MM.1S (cell line): Measurements from ENCODE around the gene PGRMC1.

Source experiments
- DNase-seq: peaks from one replicate; pipeline ENCODE4 v3.0.0-alpha.2; 2015
- H2AFZ ChIP-seq: fragments of 300-600 bp; sonication (generic); 2 replicates; pipeline ENCODE4 v1.6.0; 2016; ENCODE audit warnings: antibody characterized with exemption, low read length
- H3F3A ChIP-seq: fragments of 300-600 bp; sonication (generic); 2 replicates; pipeline ENCODE4 v1.6.1; 2016; ENCODE audit warnings: mild to moderate bottlenecking, antibody characterized with exemption, low read length, moderate library complexity, mixed read lengths; ENCODE audit not compliant: insufficient read depth
- H3K27ac ChIP-seq: fragments of 300-600 bp; sonication (generic); 2 replicates; pipeline ENCODE4 v1.5.1; 2016; ENCODE audit warnings: mild to moderate bottlenecking, low read length
- H3K27me3 ChIP-seq: fragments of 300-600 bp; sonication (generic); replicated peaks from 2 replicates; pipeline ENCODE4 v1.6.0; 2016; ENCODE audit warnings: low read length; ENCODE audit not compliant: insufficient read depth
- H3K36me3 ChIP-seq: fragments of 300-600 bp; sonication (generic); replicated peaks from 2 replicates; pipeline ENCODE4 v1.6.1; 2016; ENCODE audit warnings: mild to moderate bottlenecking, low read length, mixed read lengths; ENCODE audit not compliant: insufficient read depth
- H3K4me1 ChIP-seq: fragments of 300-600 bp; sonication (generic); 2 replicates; pipeline ENCODE4 v1.6.1; 2016; ENCODE audit warnings: low read length, mixed read lengths
- H3K4me2 ChIP-seq: fragments of 300-600 bp; sonication (generic); 2 replicates; pipeline ENCODE4 v1.6.0; 2016; ENCODE audit warnings: low read depth, low read length
- H3K4me3 ChIP-seq: fragments of 300-600 bp; sonication (generic); 2 replicates; pipeline ENCODE4 v1.5.1; 2016; ENCODE audit warnings: low read length, mixed read lengths
- H3K79me2 ChIP-seq: fragments of 300-600 bp; sonication (generic); 2 replicates; pipeline ENCODE4 v1.6.1; 2016; ENCODE audit warnings: mixed run types, low read length, mixed read lengths
- H3K9ac ChIP-seq: fragments of 300-600 bp; sonication (generic); 2 replicates; pipeline ENCODE4 v1.6.1; 2016; ENCODE audit warnings: low read length, mixed read lengths
- H3K9me2 ChIP-seq: fragments of 300-600 bp; sonication (generic); replicated peaks from 2 replicates; pipeline ENCODE4 v1.6.1; 2016; ENCODE audit warnings: mild to moderate bottlenecking, low read length, mixed read lengths; ENCODE audit not compliant: insufficient read depth
- H3K9me3 ChIP-seq: fragments of 300-600 bp; sonication (generic); replicated peaks from 2 replicates; pipeline ENCODE4 v1.6.1; 2016; ENCODE audit warnings: mild to moderate bottlenecking, low read length, mixed read lengths; ENCODE audit not compliant: insufficient read depth
- H4K20me1 ChIP-seq: fragments of 300-600 bp; sonication (generic); 2 replicates; pipeline ENCODE4 v1.6.1; 2016; ENCODE audit warnings: mild to moderate bottlenecking, low read length, moderate library complexity, mixed read lengths; ENCODE audit not compliant: insufficient read depth
- CTCF ChIP-seq: fragments of 300-600 bp; sonication (generic); IDR thresholded peaks from 2 replicates; pipeline ENCODE4 v1.5.1; 2016; ENCODE audit warnings: antibody characterized with exemption, low read length, mixed read lengths
- EZH2 ChIP-seq: fragments of 300-600 bp; sonication (generic); optimal IDR thresholded peaks from 2 replicates; pipeline ENCODE3; 2017; ENCODE audit warnings: low read depth, mild to moderate bottlenecking, antibody characterized with exemption, low read length, mixed read lengths
- EZH2phosphoT487 ChIP-seq: fragments of 300-600 bp; sonication (generic); IDR thresholded peaks from 2 replicates; pipeline ENCODE4 v1.6.1; 2018; ENCODE audit warnings: antibody characterized with exemption, low read length

The PGRMC1 gene

GRCh38 chrX:119189115-119189514 is 47.0 kb upstream of the PGRMC1 start:
- Histone ChIP-seq H3K79me2 (no peaks in the 10 kb centered on the region), H3K36me3 (no peaks in the 10 kb centered on the region), H3K9ac (no peak overlapping the region), H3K9me2 (no peaks in the 10 kb centered on the region), H3K27ac (no peak overlapping the region), H3K27me3 (no peaks in the 10 kb centered on the region), H3K4me3 (no peak overlapping the region), H3K9me3 (no peaks in the 10 kb centered on the region), H3K4me2 (no peak overlapping the region), H4K20me1 (no peaks in the 10 kb centered on the region), H3F3A (no peaks in the 10 kb centered on the region), H3K4me1 (no peaks in the 10 kb centered on the region), H2AFZ (no peak overlapping the region)
- no peak for TF ChIP-seq EZH2
- no peak for TF ChIP-seq CTCF
- TF ChIP-seq EZH2phosphoT487, result no peak
- DNase-seq, result no peak

- no peak overlapping the region for H2AFZ ChIP-seq
- no peak overlapping the region for H3K4me2 ChIP-seq
- no peak overlapping the region for H3K27ac ChIP-seq
- no peak overlapping the region for H3K9ac ChIP-seq
- H3K9me3 ChIP-seq, result no peaks in the 10 kb centered on the region
- no peak overlapping the region for H3K4me3 ChIP-seq
- no peak for DNase-seq
- TF ChIP-seq CTCF (no peak), EZH2phosphoT487 (no peak), EZH2 (no peak)
- no peaks in the 10 kb centered on the region for H3K79me2 ChIP-seq
- H4K20me1 ChIP-seq, result no peaks in the 10 kb centered on the region
- H3K36me3 ChIP-seq, result no peaks in the 10 kb centered on the region
- H3F3A ChIP-seq, result no peaks in the 10 kb centered on the region
- H3K27me3 ChIP-seq, result no peaks in the 10 kb centered on the region
- H3K4me1 ChIP-seq, result no peaks in the 10 kb centered on the region
- no peaks in the 10 kb centered on the region for H3K9me2 ChIP-seq
Measured at GRCh38 chrX:119189595-119189994, 46.5 kb upstream of the PGRMC1 start.

DNA sequence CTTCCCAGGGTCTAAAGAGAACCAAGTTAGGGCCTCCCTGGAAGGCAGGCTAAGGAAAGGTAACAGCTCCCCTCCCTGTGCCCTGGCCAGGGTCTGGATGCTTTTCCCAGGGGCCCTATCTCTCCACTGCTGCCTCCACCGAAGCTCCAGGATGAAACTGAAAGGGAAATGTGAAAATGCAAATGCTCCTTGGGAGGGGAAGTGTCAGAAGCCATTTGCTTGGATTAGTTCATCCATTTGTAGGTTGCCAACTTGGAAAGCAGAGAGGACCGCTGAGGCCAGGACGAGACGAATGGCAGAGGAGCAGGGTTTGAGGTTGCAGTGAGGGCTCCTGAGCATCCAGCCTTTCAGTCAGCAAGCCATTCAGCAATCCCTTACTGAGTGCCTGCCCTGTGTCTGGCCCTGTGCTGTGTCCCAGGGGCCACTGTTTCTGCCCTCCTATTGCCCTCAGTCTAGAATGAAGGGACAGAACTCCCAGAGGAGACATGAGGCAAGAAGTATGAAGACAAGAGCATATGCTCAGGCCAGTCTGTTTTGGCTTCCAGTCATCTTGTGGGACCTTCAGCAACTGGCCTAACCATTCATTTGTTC is 45.9 kb upstream of the PGRMC1 start:
- no peaks in the 10 kb centered on the region for H3K36me3 ChIP-seq
- no peak overlapping the region for H3K27ac ChIP-seq

More for the DNA sequence above, 45.9 kb upstream of the PGRMC1 start:
- no peak for DNase-seq
- Histone ChIP-seq H3K9me2 (no peaks in the 10 kb centered on the region), H2AFZ (no peak overlapping the region), H3K79me2 (no peaks in the 10 kb centered on the region), H3K4me3 (no peak overlapping the region), H3K9me3 (no peaks in the 10 kb centered on the region), H3K27me3 (no peaks in the 10 kb centered on the region), H3K4me2 (no peak overlapping the region), H3K9ac (no peak overlapping the region), H4K20me1 (no peaks in the 10 kb centered on the region), H3F3A (no peaks in the 10 kb centered on the region), H3K4me1 (no peaks in the 10 kb centered on the region)
- TF ChIP-seq EZH2 (no peak), CTCF (no peak), EZH2phosphoT487 (no peak)
